Gastrocnemius medialis (tissue), 4 donors: ENCODE measurements around the gene KCNJ4.

Source experiments
- CTCF ChIP-seq, 5 experiments: fragments of 450-650 bp in 3 of 5; fragments of 200-600 bp in 2 of 5; sonication (generic) in 2 of 5; IDR thresholded peaks in 4 of 5; conservative IDR thresholded peaks in 1 of 5; 1 replicate in 4 of 5; 2 replicates in 1 of 5; pipeline ENCODE4 v1.5.1; 2016 to 2019; ENCODE audit warnings: antibody characterized with exemption in 5 of 5, mild to moderate bottlenecking in 3 of 5, moderate library complexity in 3 of 5
- POLR2A ChIP-seq, 2 donors: fragments of 450-650 bp; IDR thresholded peaks; one replicate each; pipeline ENCODE4 v1.6.1; 2017; ENCODE audit warnings: antibody characterized with exemption in 2 of 2, mild to moderate bottlenecking in 2 of 2, moderate library complexity in 2 of 2

- TF ChIP-seq POLR2A (IDR thresholded peaks at IDR 0.05) = no peak
- TF ChIP-seq CTCF (IDR thresholded peaks at IDR 0.05 in 4 of 5, conservative IDR thresholded peaks at IDR 0.05 in 1 of 5) = no peak
Observed at GRCh38 chr22:38403812-38404211, 51.2 kb downstream of the KCNJ4 start.
